H1 (cell line): ENCODE data around the gene ULBP3.
A peak's percentile ranks its signal among the peaks of the same experiment; 100 is the strongest.

Experiments used
- KDM5A ChIP-seq: fragments of 200-600 bp; IDR thresholded peaks from 2 replicates; pipeline ENCODE4 v1.7.1; 2012; ENCODE audit warnings: mild to moderate bottlenecking, low read length, inconsistent platforms, mixed read lengths
- POLR2AphosphoS5 ChIP-seq: IDR thresholded peaks from 2 replicates; pipeline ENCODE4 v1.6.1; 2011; ENCODE audit warnings: low read depth, low read length
- TF ChIP-seq, protein P1 (sequence below): IDR thresholded peaks from 2 replicates; pipeline ENCODE4 v1.6.1; 2012; ENCODE audit warnings: inconsistent platforms

DNA sequence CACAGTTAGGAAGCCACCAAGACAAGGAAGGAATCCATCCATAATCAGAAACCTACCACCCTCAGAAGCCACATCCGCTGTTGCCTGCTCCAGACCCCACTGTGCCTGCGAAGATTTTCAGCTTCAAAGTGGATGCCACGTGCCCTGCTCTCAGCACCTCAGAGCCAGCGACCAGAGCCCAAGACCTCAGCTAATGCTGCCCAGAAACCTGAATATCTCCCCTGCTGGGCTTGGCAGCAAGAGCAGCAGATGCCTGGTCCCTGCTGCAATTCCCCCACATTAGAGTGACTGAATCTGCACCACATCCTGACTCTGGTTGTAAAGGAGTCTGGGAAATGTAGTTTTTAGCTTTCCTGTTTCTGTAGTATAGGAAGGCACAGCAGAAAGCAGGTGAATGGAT is 10.7 kb upstream of the ULBP3 start:
- TF ChIP-seq POLR2AphosphoS5 (no peak), KDM5A (no peak)
- TF ChIP-seq, protein P1, sequence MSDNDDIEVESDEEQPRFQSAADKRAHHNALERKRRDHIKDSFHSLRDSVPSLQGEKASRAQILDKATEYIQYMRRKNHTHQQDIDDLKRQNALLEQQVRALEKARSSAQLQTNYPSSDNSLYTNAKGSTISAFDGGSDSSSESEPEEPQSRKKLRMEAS: peak; percentile 67
